ENCODE data around the gene SVOPL. TPM values are rescaled to one million over a fixed set of nuclear protein-coding genes. Genes with fewer than 3 reads are reported as not detected.

The SVOPL gene
- total RNA-seq, 1 experiment from 2014 or later, result not detected

- no peak overlapping the region for H3K27ac ChIP-seq (ENCODE audit: low read length)
- ChIA-PET POLR2A (no interaction called here), CTCF (no interaction called here)
- peaks cover 22% of the 10 kb centered on the region for H3K36me3 ChIP-seq (ENCODE audit: control insufficient read depth, insufficient read depth, low read length)
- no peak for ATAC-seq
- intact Hi-C loops (cut with micrococcal nuclease; ENCODE audit: unreplicated experiment) (no loop called here), in situ Hi-C loops (cut with HindIII; ENCODE audit: low pct_unique_long_range_greater_than_20kb, low sequenced_read_pairs) (no loop called here)
- no peak for TF ChIP-seq REST (IDR thresholded peaks at IDR 0.05; ENCODE audit: insufficient read depth in 1 of 2, low read depth in 2 of 2, low read length in 1 of 2)
- TF ChIP-seq CTCF (IDR thresholded peaks at IDR 0.05), result no peak
- no peak for TF ChIP-seq TCF7L2 (IDR thresholded peaks at IDR 0.05; ENCODE audit: low read depth, low read length)
- no peak for TF ChIP-seq POLR2AphosphoS5 (IDR thresholded peaks at IDR 0.05; ENCODE audit: low read depth, low read length)
- TF ChIP-seq SIN3A (IDR thresholded peaks at IDR 0.05; ENCODE audit: borderline replicate concordance, insufficient read depth, low read depth, low read length), result no peak
- DNase-seq (ENCODE audit: low read depth, low spot score), result no peak
- no peaks in the 10 kb centered on the region for H3K9me3 ChIP-seq (ENCODE audit: control insufficient read depth, insufficient read depth, low read depth, low read length)
- H3K4me3 ChIP-seq (ENCODE audit: low read depth in 2 of 2, low read length in 2 of 2), result no peak overlapping the region
- H3K27me3 ChIP-seq (ENCODE audit: control insufficient read depth, insufficient read depth, low read length), result no peaks in the 10 kb centered on the region
- no peaks in the 10 kb centered on the region for H3K4me1 ChIP-seq (ENCODE audit: control insufficient read depth, insufficient read depth, low read length)
- BruUV-seq (replicated peaks), result no TSS peak
These were observed 121.5 kb downstream of the SVOPL start for GRCh38 chr7:138579671-138580070.

GRCh38 chr7:138579136-138579535 lies 122.0 kb downstream of the SVOPL start:
- POLR2A ChIA-PET, result no interaction called here
- CTCF ChIA-PET, result no interaction called here
- no TSS peak for BruUV-seq (replicated peaks)
- Histone ChIP-seq H3K27me3 (ENCODE audit: control insufficient read depth, insufficient read depth, low read length) (no peaks in the 10 kb centered on the region), H3K36me3 (ENCODE audit: control insufficient read depth, insufficient read depth, low read length) (peaks cover 22% of the 10 kb centered on the region), H3K4me1 (ENCODE audit: control insufficient read depth, insufficient read depth, low read length) (no peaks in the 10 kb centered on the region), H3K9me3 (ENCODE audit: control insufficient read depth, insufficient read depth, low read depth, low read length) (no peaks in the 10 kb centered on the region), H3K27ac (ENCODE audit: low read length) (no peak overlapping the region), H3K4me3 (ENCODE audit: low read depth in 2 of 2, low read length in 2 of 2) (no peak overlapping the region)
- TF ChIP-seq TCF7L2 (IDR thresholded peaks at IDR 0.05; ENCODE audit: low read depth, low read length), result no peak
- no peak for ATAC-seq
- intact Hi-C loops (cut with micrococcal nuclease; ENCODE audit: unreplicated experiment) (no loop called here), in situ Hi-C loops (cut with HindIII; ENCODE audit: low pct_unique_long_range_greater_than_20kb, low sequenced_read_pairs) (no loop called here)
- DNase-seq (ENCODE audit: low read depth, low spot score), result no peak

GRCh38 chr7:138575897-138576428 lies 125.2 kb downstream of the SVOPL start:
- Histone ChIP-seq H3K4me1 (ENCODE audit: control insufficient read depth, insufficient read depth, low read length) (no peaks in the 10 kb centered on the region), H3K9me3 (ENCODE audit: control insufficient read depth, insufficient read depth, low read depth, low read length) (no peaks in the 10 kb centered on the region), H3K27ac (ENCODE audit: low read length) (no peak overlapping the region), H3K27me3 (ENCODE audit: control insufficient read depth, insufficient read depth, low read length) (no peaks in the 10 kb centered on the region), H3K4me3 (ENCODE audit: low read depth in 2 of 2, low read length in 2 of 2) (no peak overlapping the region), H3K36me3 (ENCODE audit: control insufficient read depth, insufficient read depth, low read length) (peaks cover 22% of the 10 kb centered on the region)
- CTCF ChIA-PET, result no interaction called here
- BruUV-seq (replicated peaks), result no TSS peak
- ATAC-seq, result no peak
- TF ChIP-seq CTCF (IDR thresholded peaks at IDR 0.05) (no peak), TCF7L2 (IDR thresholded peaks at IDR 0.05; ENCODE audit: low read depth, low read length) (no peak)
- in situ Hi-C loops (cut with HindIII; ENCODE audit: low pct_unique_long_range_greater_than_20kb, low sequenced_read_pairs) (no loop called here), intact Hi-C loops (cut with micrococcal nuclease; ENCODE audit: unreplicated experiment) (no loop called here)
- no peak for DNase-seq (ENCODE audit: low read depth, low spot score)
- POLR2A ChIA-PET, result no interaction called here
